Measurements from ENCODE around the gene FZD8.

Gene FZD8

GRCh38 chr10:35643151-35644049, 1.3 kb upstream of the FZD8 start:
- DNase-seq, result peak; percentile 22
- TF ChIP-seq CTCF (IDR thresholded peaks at IDR 0.05; ENCODE audit: low read depth, low read length), result no peak
- Histone ChIP-seq H3K4me3 (ENCODE audit: low read depth, low read length) (peak overlapping the region; percentile 63), H3K27me3 (peaks cover 51% of the 10 kb centered on the region), H3K4me1 (no peaks in the 10 kb centered on the region; the same call in 1 of the 2 replicates), H3K36me3 (no peaks in the 10 kb centered on the region), H3K9me3 (no peaks in the 10 kb centered on the region)

GRCh38 chr10:35642793-35643114, 658 bp upstream of the FZD8 start:
- peaks cover 56% of the 10 kb centered on the region for H3K27me3 ChIP-seq
- peak overlapping the region; percentile 63 for H3K4me3 ChIP-seq (ENCODE audit: low read depth, low read length)
- H3K36me3 ChIP-seq, result no peaks in the 10 kb centered on the region
- no peaks in the 10 kb centered on the region; the same call in 1 of the 2 replicates for H3K4me1 ChIP-seq
- no peak for TF ChIP-seq CTCF (IDR thresholded peaks at IDR 0.05; ENCODE audit: low read depth, low read length)
- no peaks in the 10 kb centered on the region for H3K9me3 ChIP-seq
- no peak for DNase-seq

GRCh38 chr10:35641676-35642034, 441 bp downstream of the FZD8 start:
- no peak for TF ChIP-seq CTCF (IDR thresholded peaks at IDR 0.05; ENCODE audit: low read depth, low read length)
- peak; percentile 34 for DNase-seq
- H3K27me3 ChIP-seq, result peaks cover 64% of the 10 kb centered on the region

GRCh38 chr10:35640951-35641675, 983 bp downstream of the FZD8 start:
- TF ChIP-seq CTCF (IDR thresholded peaks at IDR 0.05; ENCODE audit: low read depth, low read length), result no peak
- no peaks in the 10 kb centered on the region for H3K36me3 ChIP-seq
- DNase-seq, result peak; percentile 82
- H3K4me1 ChIP-seq, result no peaks in the 10 kb centered on the region; the same call in 1 of the 2 replicates
- H3K4me3 ChIP-seq (ENCODE audit: low read depth, low read length), result peak overlapping the region; percentile 63
- H3K27me3 ChIP-seq, result peaks cover 64% of the 10 kb centered on the region
- no peaks in the 10 kb centered on the region for H3K9me3 ChIP-seq

More at GRCh38 chr10:35641676-35642034, 441 bp downstream of the FZD8 start:
- no peaks in the 10 kb centered on the region for H3K9me3 ChIP-seq
- no peaks in the 10 kb centered on the region; the same call in 1 of the 2 replicates for H3K4me1 ChIP-seq
- H3K36me3 ChIP-seq, result no peaks in the 10 kb centered on the region
- peak overlapping the region; percentile 63 for H3K4me3 ChIP-seq (ENCODE audit: low read depth, low read length)

- no peak overlapping the region for H3K4me3 ChIP-seq (ENCODE audit: low read depth, low read length)
- DNase-seq, result peak; percentile 73
These were observed 1.6 kb downstream of the FZD8 start for GRCh38 chr10:35640474-35640873.

More at GRCh38 chr10:35640474-35640873, 1.6 kb downstream of the FZD8 start:
- Histone ChIP-seq H3K4me1 (no peaks in the 10 kb centered on the region; the same call in 1 of the 2 replicates), H3K27me3 (peaks cover 64% of the 10 kb centered on the region), H3K36me3 (no peaks in the 10 kb centered on the region), H3K9me3 (no peaks in the 10 kb centered on the region)
- no peak for TF ChIP-seq CTCF (IDR thresholded peaks at IDR 0.05; ENCODE audit: low read depth, low read length)

Measured in BE2C (cell line).